Measurements from ENCODE around the gene SLC25A47. TPM values are rescaled to one million over a fixed set of nuclear protein-coding genes. Genes with fewer than 3 reads are reported as not detected.

SLC25A47 gene
- total RNA-seq, 1 experiment from 2014 or later = not detected

DNA sequence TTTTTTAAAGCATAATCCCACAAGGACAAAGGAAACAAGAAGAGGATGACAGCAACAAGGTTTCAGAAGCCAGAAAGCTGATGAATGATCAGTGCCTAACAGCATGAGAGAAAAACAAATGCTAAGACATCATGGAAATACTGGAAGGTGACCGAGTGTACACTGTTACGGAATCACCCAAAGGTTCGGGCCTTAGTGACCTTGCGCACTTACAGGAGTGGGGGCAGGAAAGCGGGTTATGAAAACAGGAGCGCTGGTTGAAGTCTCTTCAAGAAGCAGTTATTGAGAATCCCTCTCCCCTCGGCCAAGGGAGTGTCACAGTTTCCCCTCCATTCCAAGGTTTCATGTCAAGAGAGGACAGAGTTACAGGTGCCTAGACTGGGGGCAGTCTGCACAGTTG lies 42.6 kb downstream of the SLC25A47 start:
- no peak for TF ChIP-seq IRF2 (CRISPR knock-in tag; IDR thresholded peaks at IDR 0.05; ENCODE audit: borderline replicate concordance, low read depth)
- no peak for TF ChIP-seq KAT7 (CRISPR knock-in tag; IDR thresholded peaks at IDR 0.05; ENCODE audit: borderline replicate concordance)
- TF ChIP-seq, protein P1, sequence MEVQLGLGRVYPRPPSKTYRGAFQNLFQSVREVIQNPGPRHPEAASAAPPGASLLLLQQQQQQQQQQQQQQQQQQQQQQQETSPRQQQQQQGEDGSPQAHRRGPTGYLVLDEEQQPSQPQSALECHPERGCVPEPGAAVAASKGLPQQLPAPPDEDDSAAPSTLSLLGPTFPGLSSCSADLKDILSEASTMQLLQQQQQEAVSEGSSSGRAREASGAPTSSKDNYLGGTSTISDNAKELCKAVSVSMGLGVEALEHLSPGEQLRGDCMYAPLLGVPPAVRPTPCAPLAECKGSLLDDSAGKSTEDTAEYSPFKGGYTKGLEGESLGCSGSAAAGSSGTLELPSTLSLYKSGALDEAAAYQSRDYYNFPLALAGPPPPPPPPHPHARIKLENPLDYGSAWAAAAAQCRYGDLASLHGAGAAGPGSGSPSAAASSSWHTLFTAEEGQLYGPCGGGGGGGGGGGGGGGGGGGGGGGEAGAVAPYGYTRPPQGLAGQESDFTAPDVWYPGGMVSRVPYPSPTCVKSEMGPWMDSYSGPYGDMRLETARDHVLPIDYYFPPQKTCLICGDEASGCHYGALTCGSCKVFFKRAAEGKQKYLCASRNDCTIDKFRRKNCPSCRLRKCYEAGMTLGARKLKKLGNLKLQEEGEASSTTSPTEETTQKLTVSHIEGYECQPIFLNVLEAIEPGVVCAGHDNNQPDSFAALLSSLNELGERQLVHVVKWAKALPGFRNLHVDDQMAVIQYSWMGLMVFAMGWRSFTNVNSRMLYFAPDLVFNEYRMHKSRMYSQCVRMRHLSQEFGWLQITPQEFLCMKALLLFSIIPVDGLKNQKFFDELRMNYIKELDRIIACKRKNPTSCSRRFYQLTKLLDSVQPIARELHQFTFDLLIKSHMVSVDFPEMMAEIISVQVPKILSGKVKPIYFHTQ (CRISPR knock-in tag; IDR thresholded peaks at IDR 0.05) = no peak
- TF ChIP-seq MXD4 (CRISPR knock-in tag; IDR thresholded peaks at IDR 0.05; ENCODE audit: borderline replicate concordance) = no peak
- TF ChIP-seq, protein P2, sequence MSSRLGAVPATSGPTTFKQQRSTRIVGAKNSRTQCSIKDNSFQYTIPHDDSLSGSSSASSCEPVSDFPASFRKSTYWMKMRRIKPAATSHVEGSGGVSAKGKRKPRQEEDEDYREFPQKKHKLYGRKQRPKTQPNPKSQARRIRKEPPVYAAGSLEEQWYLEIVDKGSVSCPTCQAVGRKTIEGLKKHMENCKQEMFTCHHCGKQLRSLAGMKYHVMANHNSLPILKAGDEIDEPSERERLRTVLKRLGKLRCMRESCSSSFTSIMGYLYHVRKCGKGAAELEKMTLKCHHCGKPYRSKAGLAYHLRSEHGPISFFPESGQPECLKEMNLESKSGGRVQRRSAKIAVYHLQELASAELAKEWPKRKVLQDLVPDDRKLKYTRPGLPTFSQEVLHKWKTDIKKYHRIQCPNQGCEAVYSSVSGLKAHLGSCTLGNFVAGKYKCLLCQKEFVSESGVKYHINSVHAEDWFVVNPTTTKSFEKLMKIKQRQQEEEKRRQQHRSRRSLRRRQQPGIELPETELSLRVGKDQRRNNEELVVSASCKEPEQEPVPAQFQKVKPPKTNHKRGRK (CRISPR knock-in tag; IDR thresholded peaks at IDR 0.05; ENCODE audit: borderline replicate concordance) = no peak
- TF ChIP-seq ESRRA (CRISPR knock-in tag; IDR thresholded peaks at IDR 0.05; ENCODE audit: borderline replicate concordance) = no peak
- no peak for TF ChIP-seq ZNF416 (CRISPR knock-in tag; IDR thresholded peaks at IDR 0.05)
- TF ChIP-seq ATF1 (CRISPR knock-in tag; IDR thresholded peaks at IDR 0.05) = no peak
- no peak for TF ChIP-seq JAZF1 (CRISPR knock-in tag; IDR thresholded peaks at IDR 0.05)
- TF ChIP-seq, protein P3, sequence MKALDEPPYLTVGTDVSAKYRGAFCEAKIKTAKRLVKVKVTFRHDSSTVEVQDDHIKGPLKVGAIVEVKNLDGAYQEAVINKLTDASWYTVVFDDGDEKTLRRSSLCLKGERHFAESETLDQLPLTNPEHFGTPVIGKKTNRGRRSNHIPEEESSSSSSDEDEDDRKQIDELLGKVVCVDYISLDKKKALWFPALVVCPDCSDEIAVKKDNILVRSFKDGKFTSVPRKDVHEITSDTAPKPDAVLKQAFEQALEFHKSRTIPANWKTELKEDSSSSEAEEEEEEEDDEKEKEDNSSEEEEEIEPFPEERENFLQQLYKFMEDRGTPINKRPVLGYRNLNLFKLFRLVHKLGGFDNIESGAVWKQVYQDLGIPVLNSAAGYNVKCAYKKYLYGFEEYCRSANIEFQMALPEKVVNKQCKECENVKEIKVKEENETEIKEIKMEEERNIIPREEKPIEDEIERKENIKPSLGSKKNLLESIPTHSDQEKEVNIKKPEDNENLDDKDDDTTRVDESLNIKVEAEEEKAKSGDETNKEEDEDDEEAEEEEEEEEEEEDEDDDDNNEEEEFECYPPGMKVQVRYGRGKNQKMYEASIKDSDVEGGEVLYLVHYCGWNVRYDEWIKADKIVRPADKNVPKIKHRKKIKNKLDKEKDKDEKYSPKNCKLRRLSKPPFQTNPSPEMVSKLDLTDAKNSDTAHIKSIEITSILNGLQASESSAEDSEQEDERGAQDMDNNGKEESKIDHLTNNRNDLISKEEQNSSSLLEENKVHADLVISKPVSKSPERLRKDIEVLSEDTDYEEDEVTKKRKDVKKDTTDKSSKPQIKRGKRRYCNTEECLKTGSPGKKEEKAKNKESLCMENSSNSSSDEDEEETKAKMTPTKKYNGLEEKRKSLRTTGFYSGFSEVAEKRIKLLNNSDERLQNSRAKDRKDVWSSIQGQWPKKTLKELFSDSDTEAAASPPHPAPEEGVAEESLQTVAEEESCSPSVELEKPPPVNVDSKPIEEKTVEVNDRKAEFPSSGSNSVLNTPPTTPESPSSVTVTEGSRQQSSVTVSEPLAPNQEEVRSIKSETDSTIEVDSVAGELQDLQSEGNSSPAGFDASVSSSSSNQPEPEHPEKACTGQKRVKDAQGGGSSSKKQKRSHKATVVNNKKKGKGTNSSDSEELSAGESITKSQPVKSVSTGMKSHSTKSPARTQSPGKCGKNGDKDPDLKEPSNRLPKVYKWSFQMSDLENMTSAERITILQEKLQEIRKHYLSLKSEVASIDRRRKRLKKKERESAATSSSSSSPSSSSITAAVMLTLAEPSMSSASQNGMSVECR (CRISPR knock-in tag; IDR thresholded peaks at IDR 0.05; ENCODE audit: borderline replicate concordance) = no peak
- TF ChIP-seq, protein P4, sequence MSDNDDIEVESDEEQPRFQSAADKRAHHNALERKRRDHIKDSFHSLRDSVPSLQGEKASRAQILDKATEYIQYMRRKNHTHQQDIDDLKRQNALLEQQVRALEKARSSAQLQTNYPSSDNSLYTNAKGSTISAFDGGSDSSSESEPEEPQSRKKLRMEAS (CRISPR knock-in tag; IDR thresholded peaks at IDR 0.05) = no peak
- TF ChIP-seq RORB (CRISPR knock-in tag; IDR thresholded peaks at IDR 0.05) = no peak
- no peaks in the 10 kb centered on the region for H3K9me3 Mint-ChIP-seq
- no peaks in the 10 kb centered on the region for H3K27me3 Mint-ChIP-seq (ENCODE audit: low read depth)
- no peaks in the 10 kb centered on the region for H3K4me1 Mint-ChIP-seq
- CTCF ChIA-PET = no interaction called here
- peaks cover 43% of the 10 kb centered on the region for H3K36me3 Mint-ChIP-seq
- H3K27ac Mint-ChIP-seq = no peak overlapping the region
- POLR2A ChIA-PET = no interaction called here
- DNase-seq (ENCODE audit: low spot score) (no peak), ATAC-seq (no peak)
- H3K4me3 Mint-ChIP-seq = no peak overlapping the region

DNA sequence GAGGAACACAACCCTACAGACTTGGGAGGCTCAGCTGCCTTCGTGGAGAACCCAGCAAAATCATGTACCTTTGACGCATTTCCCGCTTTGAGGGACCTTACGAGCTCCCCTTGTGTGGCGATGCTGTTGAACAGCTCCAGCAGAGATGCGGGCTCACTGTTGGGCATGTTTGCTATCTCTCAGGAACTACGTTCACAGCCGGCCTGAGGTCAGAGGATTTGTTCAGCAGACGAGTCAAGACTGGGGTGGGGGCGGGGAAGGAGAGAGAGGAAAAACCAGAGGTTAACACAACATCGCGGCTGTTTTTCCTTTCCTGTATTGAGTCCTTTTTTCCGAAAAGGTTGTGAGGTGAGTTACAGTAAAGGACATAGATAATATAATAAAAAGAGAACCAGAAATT lies 45.9 kb downstream of the SLC25A47 start:
- peaks cover 23% of the 10 kb centered on the region for H3K4me1 Mint-ChIP-seq
- DNase-seq (ENCODE audit: low spot score) (no peak), ATAC-seq (no peak)
- H3K36me3 Mint-ChIP-seq = peaks cover 34% of the 10 kb centered on the region
- H3K27me3 Mint-ChIP-seq (ENCODE audit: low read depth) = no peaks in the 10 kb centered on the region
- no peaks in the 10 kb centered on the region for H3K9me3 Mint-ChIP-seq
- no peak overlapping the region for H3K4me3 Mint-ChIP-seq
- POLR2A ChIA-PET = no interaction called here
- TF ChIP-seq OVOL2 (CRISPR knock-in tag; IDR thresholded peaks at IDR 0.05; ENCODE audit: borderline replicate concordance) = no peak
- no peak for TF ChIP-seq NR2C2 (CRISPR knock-in tag; IDR thresholded peaks at IDR 0.05)
- TF ChIP-seq ZNF263 (CRISPR knock-in tag; IDR thresholded peaks at IDR 0.05; ENCODE audit: low read depth) = no peak
- H3K27ac Mint-ChIP-seq = no peak overlapping the region
- CTCF ChIA-PET = no interaction called here
